Fibroblast of mammary gland (primary cell): ENCODE results near the gene PRKAG2.

Experiments used
- DNase-seq: peaks from one replicate; pipeline ENCODE4 v3.0.0-alpha.2; 2010; ENCODE audit warnings: low read depth
- H3K4me3 ChIP-seq: 2 replicates; pipeline ENCODE4 v1.5.1; 2011; ENCODE audit warnings: low read depth, mild to moderate bottlenecking, low read length, moderate library complexity; ENCODE audit not compliant: control insufficient read depth
- CTCF ChIP-seq: conservative IDR thresholded peaks from 2 replicates; pipeline ENCODE4 v1.5.1; 2011; ENCODE audit warnings: low read depth, low read length, inconsistent platforms; ENCODE audit not compliant: control insufficient read depth, insufficient read depth

The PRKAG2 gene

GRCh38 chr7:151834271-151835035, 42.5 kb downstream of the PRKAG2 start:
- TF ChIP-seq CTCF, result no peak
- no peak for DNase-seq

GRCh38 chr7:151833691-151834090, 43.2 kb downstream of the PRKAG2 start:
- no peak for TF ChIP-seq CTCF
- no peak for DNase-seq
- H3K4me3 ChIP-seq, result no peak overlapping the region

More at GRCh38 chr7:151834271-151835035, 42.5 kb downstream of the PRKAG2 start:
- no peak overlapping the region for H3K4me3 ChIP-seq

- DNase-seq, result no peak
- no peak overlapping the region for H3K4me3 ChIP-seq
- no peak for TF ChIP-seq CTCF
Observed at GRCh38 chr7:151833213-151833651, 43.7 kb downstream of the PRKAG2 start.

- H3K4me3 ChIP-seq, result no peak overlapping the region
- no peak for TF ChIP-seq CTCF
- DNase-seq, result no peak
Observed at GRCh38 chr7:151832656-151833055, 44.3 kb downstream of the PRKAG2 start.

GRCh38 chr7:151832138-151832537, 44.8 kb downstream of the PRKAG2 start:
- no peak for DNase-seq
- no peak overlapping the region for H3K4me3 ChIP-seq
- TF ChIP-seq CTCF, result no peak

- no peak for TF ChIP-seq CTCF
- DNase-seq, result no peak
- H3K4me3 ChIP-seq, result no peak overlapping the region
Observed at GRCh38 chr7:151831606-151832005, 45.3 kb downstream of the PRKAG2 start.
